Lung (tissue), 12 donors: ENCODE measurements around the gene ASPSCR1. TPM values are rescaled to one million over a fixed set of nuclear protein-coding genes. Genes with fewer than 3 reads are reported as not detected.

Experiments
- ATAC-seq: fragments of 200-7000 bp; cut with Tn5 transposase; one replicate; pipeline ENCODE4 v1.9.1; 2020; ENCODE audit warnings: moderate number of reproducible peaks; ENCODE audit not compliant: insufficient read depth, low FRiP score
- DNase-seq, 3 donors: peaks; one replicate each; pipeline ENCODE4 v3.0.0-alpha.2; 2013 to 2017
- H3K27ac ChIP-seq, 2 donors: one replicate each; pipeline ENCODE4 v1.5.1; 2013; ENCODE audit warnings: mild to moderate bottlenecking in 2 of 2, moderate library complexity in 2 of 2, control low read depth in 1 of 2, inconsistent platforms in 1 of 2, low read depth in 1 of 2, low read length in 1 of 2
- H3K27me3 ChIP-seq, 3 donors: one replicate each; pipeline ENCODE4 v1.5.1; 2013; ENCODE audit warnings: low read length in 2 of 3; ENCODE audit not compliant: control insufficient read depth in 3 of 3, insufficient read depth in 3 of 3
- H3K36me3 ChIP-seq, 4 donors: one replicate each; pipeline ENCODE4 v1.5.1; 2013; ENCODE audit warnings: low read length in 4 of 4, mild to moderate bottlenecking in 1 of 4, moderate library complexity in 1 of 4; ENCODE audit not compliant: control insufficient read depth in 4 of 4, insufficient read depth in 4 of 4
- H3K4me1 ChIP-seq, 5 donors: one replicate each; pipeline ENCODE4 v1.5.1; 2013; ENCODE audit warnings: low read length in 5 of 5, mild to moderate bottlenecking in 2 of 5, moderate library complexity in 1 of 5; ENCODE audit not compliant: control insufficient read depth in 5 of 5, insufficient read depth in 5 of 5
- H3K4me3 ChIP-seq: one replicate; pipeline ENCODE4 v1.5.1; 2013; ENCODE audit warnings: mild to moderate bottlenecking, control low read depth, moderate library complexity
- H3K9ac ChIP-seq, 2 donors: one replicate each; pipeline ENCODE4 v1.5.1; 2013; ENCODE audit warnings: low read length in 2 of 2, control low read depth in 1 of 2; ENCODE audit not compliant: insufficient read depth in 1 of 2
- H3K9me3 ChIP-seq, 4 donors: one replicate each; pipeline ENCODE4 v1.5.1; 2013; ENCODE audit warnings: low read length in 3 of 4, mild to moderate bottlenecking in 1 of 4, moderate library complexity in 1 of 4; ENCODE audit not compliant: control insufficient read depth in 4 of 4, insufficient read depth in 3 of 4
- WGBS, 2 donors: extraction: QIAGEN DNeasy Blood & Tissue Kit; methylation state at CpG; one replicate each; pipeline ENCODE4 v1.1.7; 2013; 5-methylcytosine and 5-hydroxymethylcytosine counted together
- polyA plus RNA-seq, 2 donors: library from polyadenylated mRNA; stranded (reverse); fragments of 200-250 nt; gene quantifications; one replicate each; pipeline ENCODE4 v1.2.1, GENCODE V29; 2013
- total RNA-seq, 2 donors: library from RNA; depleted of rRNA in 1 of 2; stranded (reverse); fragments of >200 nt in 1 of 2; gene quantifications; one replicate each; pipeline ENCODE4 v1.2.1, GENCODE V29; 2014 to 2021
- TF ChIP-seq, protein P1 (sequence below): IDR thresholded peaks from 2 replicates; pipeline ENCODE4 v1.5.1; 2012; ENCODE audit warnings: mild to moderate bottlenecking; ENCODE audit errors: control extremely low read depth, extremely low read depth
- donor health status: control.
- donor health status: control.
- donor health status: Bipolar disorder and iron deficiency.
- donor health status: healthy.
- donor health status: DM: yes; HTN: yes; CAD: no.

ASPSCR1 gene
- total and polyA plus RNA-seq, 4 donors, result 22.9 to 68.6 (median 42.4) TPM

DNA sequence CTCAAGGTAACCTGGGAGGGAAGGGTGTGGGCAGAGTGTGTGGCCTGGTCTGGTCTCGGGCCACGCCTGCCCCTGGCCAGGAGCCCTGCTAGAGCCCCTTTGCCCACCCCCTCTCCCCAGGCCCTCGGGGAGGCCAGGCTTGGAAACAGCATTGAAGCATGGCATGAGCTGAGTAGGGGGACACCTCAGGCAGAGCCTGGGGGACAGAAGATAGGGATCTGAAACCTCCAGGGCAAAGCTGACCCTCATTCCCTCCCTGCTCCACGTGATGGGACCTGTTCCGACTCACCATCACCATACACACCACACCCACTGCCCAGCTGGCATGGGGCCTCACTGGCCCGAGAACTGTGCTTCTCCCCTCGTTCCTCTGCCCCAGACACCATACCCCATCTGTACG lies 71.7 kb downstream of the ASPSCR1 start:
- Histone ChIP-seq H3K27ac (no peak overlapping the region), H3K36me3 (peaks cover 0 to 32% (median 4%) of the 10 kb centered on the region in 4 donors), H3K9me3 (no peaks in the 10 kb centered on the region), H3K9ac (no peak overlapping the region), H3K4me3 (no peak overlapping the region), H3K4me1 (peaks cover 0 to 24% (median 8%) of the 10 kb centered on the region in 5 donors), H3K27me3 (no peaks in the 10 kb centered on the region)
- no peak for DNase-seq
- no peak for ATAC-seq
- TF ChIP-seq, protein P1, sequence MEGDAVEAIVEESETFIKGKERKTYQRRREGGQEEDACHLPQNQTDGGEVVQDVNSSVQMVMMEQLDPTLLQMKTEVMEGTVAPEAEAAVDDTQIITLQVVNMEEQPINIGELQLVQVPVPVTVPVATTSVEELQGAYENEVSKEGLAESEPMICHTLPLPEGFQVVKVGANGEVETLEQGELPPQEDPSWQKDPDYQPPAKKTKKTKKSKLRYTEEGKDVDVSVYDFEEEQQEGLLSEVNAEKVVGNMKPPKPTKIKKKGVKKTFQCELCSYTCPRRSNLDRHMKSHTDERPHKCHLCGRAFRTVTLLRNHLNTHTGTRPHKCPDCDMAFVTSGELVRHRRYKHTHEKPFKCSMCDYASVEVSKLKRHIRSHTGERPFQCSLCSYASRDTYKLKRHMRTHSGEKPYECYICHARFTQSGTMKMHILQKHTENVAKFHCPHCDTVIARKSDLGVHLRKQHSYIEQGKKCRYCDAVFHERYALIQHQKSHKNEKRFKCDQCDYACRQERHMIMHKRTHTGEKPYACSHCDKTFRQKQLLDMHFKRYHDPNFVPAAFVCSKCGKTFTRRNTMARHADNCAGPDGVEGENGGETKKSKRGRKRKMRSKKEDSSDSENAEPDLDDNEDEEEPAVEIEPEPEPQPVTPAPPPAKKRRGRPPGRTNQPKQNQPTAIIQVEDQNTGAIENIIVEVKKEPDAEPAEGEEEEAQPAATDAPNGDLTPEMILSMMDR, result no peak
- 90 to 92% methylated on average over 8 of the region's 8 CpGs for WGBS, 2 donors

DNA sequence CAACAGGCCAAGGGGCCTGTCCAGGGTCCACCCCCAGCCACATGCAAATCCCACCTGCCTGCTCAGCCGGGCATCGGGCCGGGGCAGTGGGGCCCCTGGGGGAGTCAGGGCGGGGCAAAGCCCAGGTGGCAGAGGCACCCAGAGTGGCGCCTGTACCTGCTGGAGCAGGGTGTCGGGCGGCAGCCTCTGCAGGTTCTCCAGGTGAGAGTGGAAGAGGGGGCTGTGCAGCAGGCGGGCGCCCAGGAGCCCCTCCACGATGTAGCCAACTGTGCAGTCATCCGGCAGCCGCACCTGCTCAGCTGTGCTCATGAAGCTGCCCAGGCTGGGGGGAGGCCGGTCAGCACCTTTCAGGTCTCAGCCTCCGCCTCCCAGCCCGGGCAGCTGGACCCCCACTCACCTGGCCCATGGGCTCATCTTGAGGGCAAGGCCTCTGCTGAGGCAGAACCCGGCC lies 72.1 kb downstream of the ASPSCR1 start:
- no peak for ATAC-seq
- peaks cover 0 to 24% (median 8%) of the 10 kb centered on the region in 5 donors for H3K4me1 ChIP-seq
- WGBS, 2 donors, result 95 to 99% methylated on average over 13 to 16 of the region's 16 CpGs

DNA sequence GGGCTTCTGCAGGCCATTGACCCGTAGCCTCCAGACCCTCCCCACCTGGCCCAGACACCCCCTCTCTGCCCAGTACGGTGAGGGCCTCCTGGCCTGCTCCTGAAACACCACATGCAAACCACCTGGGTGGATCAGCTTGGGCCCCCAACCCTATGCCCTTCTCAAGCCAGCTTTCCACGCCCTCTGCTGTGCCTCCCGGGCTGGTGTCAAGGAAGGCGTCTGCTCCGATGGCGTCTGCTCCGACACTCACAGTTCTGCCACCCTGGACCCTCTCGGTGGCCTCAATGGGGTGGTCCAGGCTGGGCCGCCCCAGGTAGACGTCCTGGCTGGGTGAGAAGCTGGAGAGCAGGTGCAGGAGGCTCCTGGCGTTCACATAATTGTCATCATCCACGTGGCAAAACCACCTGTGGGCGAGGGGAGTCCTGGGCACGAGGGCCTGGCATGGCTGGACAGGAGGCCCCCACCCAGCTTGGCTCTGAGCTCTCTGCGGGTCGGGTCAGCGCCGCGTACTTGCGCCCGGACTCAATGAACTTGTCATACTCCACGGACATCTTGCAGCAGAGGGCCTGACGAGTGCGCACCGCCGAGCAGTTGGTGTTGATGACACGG lies 72.8 kb downstream of the ASPSCR1 start:
- Histone ChIP-seq H3K27ac (peak overlapping the region in 1 of 2 donors; percentile 30), H3K4me1 (peaks cover 0 to 24% (median 8%) of the 10 kb centered on the region in 5 donors)
- WGBS, 2 donors, result 92% methylated on average over 28 of the region's 28 CpGs

More for the DNA sequence above, 72.1 kb downstream of the ASPSCR1 start:
- Histone ChIP-seq H3K27ac (no peak overlapping the region), H3K36me3 (peaks cover 0 to 36% (median 4%) of the 10 kb centered on the region in 4 donors), H3K9ac (no peak overlapping the region), H3K27me3 (no peaks in the 10 kb centered on the region), H3K9me3 (no peaks in the 10 kb centered on the region), H3K4me3 (no peak overlapping the region)
- TF ChIP-seq, protein P1, result no peak
- no peak for DNase-seq

More for the DNA sequence above, 72.8 kb downstream of the ASPSCR1 start:
- ATAC-seq, result no peak
- H3K9me3 ChIP-seq, result no peaks in the 10 kb centered on the region
- no peak for DNase-seq
- H3K27me3 ChIP-seq, result no peaks in the 10 kb centered on the region
- peak overlapping the region; percentile 74 for H3K4me3 ChIP-seq
- peak overlapping the region in 1 of 2 donors; percentile 19 for H3K9ac ChIP-seq
- H3K36me3 ChIP-seq, result peaks cover 0 to 43% (median 9%) of the 10 kb centered on the region in 4 donors
- TF ChIP-seq, protein P1, result no peak
